Loucy (cell line): ENCODE results near the gene NR0B1.

Source experiments
- H2AFZ ChIP-seq: fragments of 200-600 bp; sonication (generic); 2 replicates; pipeline ENCODE4 v1.6.0; 2016; ENCODE audit warnings: antibody characterized with exemption, mild to moderate bottlenecking, low read length, moderate library complexity
- H3F3A ChIP-seq: fragments of 200-600 bp; 2 replicates; pipeline ENCODE4 v1.6.0; 2016; ENCODE audit warnings: antibody characterized with exemption, low read depth, mild to moderate bottlenecking
- H3K27me3 ChIP-seq: fragments of 200-600 bp; sonication (generic); 2 replicates; pipeline ENCODE4 v1.6.1; 2014; ENCODE audit warnings: low read length, mild to moderate bottlenecking; ENCODE audit not compliant: insufficient read depth, poor library complexity, severe bottlenecking
- H3K36me3 ChIP-seq: fragments of 200-600 bp; sonication (generic); 2 replicates; pipeline ENCODE4 v1.6.1; 2016; ENCODE audit warnings: low read length; ENCODE audit not compliant: insufficient read depth
- H3K4me1 ChIP-seq: fragments of 200-600 bp; sonication (generic); 2 replicates; pipeline ENCODE4 v1.5.1; 2014; ENCODE audit warnings: low read length, mild to moderate bottlenecking; ENCODE audit not compliant: insufficient read depth, poor library complexity, severe bottlenecking
- H3K4me2 ChIP-seq: fragments of 200-600 bp; sonication (generic); 2 replicates; pipeline ENCODE4 v1.6.0; 2014; ENCODE audit warnings: antibody characterized with exemption, low read length, low read depth, mild to moderate bottlenecking; ENCODE audit not compliant: poor library complexity, severe bottlenecking
- H3K4me3 ChIP-seq: fragments of 200-600 bp; sonication (generic); 2 replicates; pipeline ENCODE4 v1.5.1; 2014; ENCODE audit warnings: low read length, mild to moderate bottlenecking, mixed read lengths; ENCODE audit not compliant: poor library complexity, severe bottlenecking
- H3K79me2 ChIP-seq: fragments of 200-600 bp; sonication (generic); 2 replicates; pipeline ENCODE4 v1.6.1; 2014; ENCODE audit warnings: low read length; ENCODE audit not compliant: insufficient read depth
- H3K9ac ChIP-seq: fragments of 200-600 bp; sonication (generic); 2 replicates; pipeline ENCODE4 v1.6.0; 2014; ENCODE audit warnings: mild to moderate bottlenecking, low read depth, low read length, moderate library complexity; ENCODE audit not compliant: poor library complexity, severe bottlenecking
- H3K9me2 ChIP-seq: fragments of 200-600 bp; sonication (generic); replicated peaks from 2 replicates; pipeline ENCODE4 v1.6.1; 2016; ENCODE audit warnings: low read depth, low read length, mixed read lengths
- H3K9me3 ChIP-seq: fragments of 200-600 bp; sonication (generic); 2 replicates; pipeline ENCODE4 v1.6.1; 2014; ENCODE audit warnings: mild to moderate bottlenecking, antibody characterized with exemption, low read length, low read depth; ENCODE audit not compliant: insufficient read depth
- H4K20me1 ChIP-seq: fragments of 200-600 bp; sonication (generic); 2 replicates; pipeline ENCODE4 v1.6.0; 2014; ENCODE audit warnings: antibody characterized with exemption, low read length, mild to moderate bottlenecking; ENCODE audit not compliant: insufficient read depth, poor library complexity, severe bottlenecking
- CTCF ChIP-seq: fragments of 200-600 bp; sonication (generic); conservative IDR thresholded peaks from 2 replicates; pipeline ENCODE4 v1.5.1; 2014; ENCODE audit warnings: mild to moderate bottlenecking, antibody characterized with exemption, low read length
- EZH2phosphoT487 ChIP-seq: fragments of 200-600 bp; IDR thresholded peaks from 2 replicates; pipeline ENCODE4 v1.6.1; 2018; ENCODE audit warnings: antibody characterized with exemption, mild to moderate bottlenecking, moderate library complexity, borderline replicate concordance

NR0B1 gene

GRCh38 chrX:30296408-30297254, 12.6 kb downstream of the NR0B1 start:
- Histone ChIP-seq H3K9me2 (no peaks in the 10 kb centered on the region), H3K27me3 (no peaks in the 10 kb centered on the region), H3K4me1 (no peaks in the 10 kb centered on the region), H3F3A (no peaks in the 10 kb centered on the region), H3K4me2 (no peak overlapping the region), H3K79me2 (no peaks in the 10 kb centered on the region), H3K36me3 (no peaks in the 10 kb centered on the region), H3K9me3 (no peaks in the 10 kb centered on the region), H2AFZ (no peak overlapping the region), H4K20me1 (no peaks in the 10 kb centered on the region), H3K9ac (no peak overlapping the region), H3K4me3 (no peak overlapping the region)
- no peak for TF ChIP-seq EZH2phosphoT487
- TF ChIP-seq CTCF, result no peak

DNA sequence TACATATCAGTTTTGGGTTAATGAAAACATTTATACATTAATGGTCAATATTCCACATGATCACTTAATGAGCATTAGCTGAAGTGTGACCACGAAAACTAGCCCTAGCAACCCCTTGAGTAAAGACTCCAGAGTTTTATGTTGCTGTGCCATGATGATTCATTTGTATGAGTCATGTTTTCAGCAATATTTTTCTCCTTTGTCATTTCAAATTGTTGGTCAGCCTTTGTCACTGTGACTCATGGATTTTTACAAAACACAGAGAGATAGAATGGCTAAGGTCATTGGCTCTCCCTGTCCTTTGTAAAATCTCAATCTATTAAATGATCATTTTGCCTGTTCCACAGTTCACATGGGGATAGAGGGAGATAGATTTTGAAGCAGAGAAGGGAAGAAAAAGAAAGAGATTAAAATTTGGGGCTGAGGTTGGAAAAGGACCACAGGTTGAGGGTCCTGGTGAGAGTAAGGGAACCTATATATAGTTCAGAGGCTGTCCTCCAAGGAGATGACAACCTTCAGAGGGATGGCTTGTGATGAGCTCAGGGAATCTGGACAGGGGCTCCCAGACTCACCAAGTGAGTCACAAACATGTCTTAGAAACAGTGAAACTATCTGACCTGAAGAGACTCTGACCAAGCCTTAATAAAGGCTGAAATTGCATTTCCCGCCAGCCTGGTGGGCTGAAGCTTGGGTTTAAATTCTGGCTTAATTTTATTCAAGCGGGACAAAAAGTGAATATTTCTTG, 25.6 kb downstream of the NR0B1 start:
- Histone ChIP-seq H3K4me3 (no peak overlapping the region), H2AFZ (no peak overlapping the region), H3F3A (no peaks in the 10 kb centered on the region), H3K79me2 (no peaks in the 10 kb centered on the region), H3K4me2 (no peak overlapping the region), H3K9ac (no peak overlapping the region), H3K27me3 (no peaks in the 10 kb centered on the region), H3K9me3 (no peaks in the 10 kb centered on the region), H3K4me1 (peaks cover 6% of the 10 kb centered on the region), H4K20me1 (no peaks in the 10 kb centered on the region), H3K36me3 (no peaks in the 10 kb centered on the region), H3K9me2 (no peaks in the 10 kb centered on the region)
- TF ChIP-seq EZH2phosphoT487, result no peak
- no peak for TF ChIP-seq CTCF

- H3K9me2 ChIP-seq, result no peaks in the 10 kb centered on the region
- TF ChIP-seq CTCF (no peak), EZH2phosphoT487 (no peak)
- H3K9me3 ChIP-seq, result no peaks in the 10 kb centered on the region
- H3K9ac ChIP-seq, result no peak overlapping the region
- no peak overlapping the region for H3K4me2 ChIP-seq
- H3K4me1 ChIP-seq, result peaks cover 6% of the 10 kb centered on the region
- no peaks in the 10 kb centered on the region for H4K20me1 ChIP-seq
- no peak overlapping the region for H3K4me3 ChIP-seq
- H2AFZ ChIP-seq, result no peak overlapping the region
- H3K79me2 ChIP-seq, result no peaks in the 10 kb centered on the region
- H3K36me3 ChIP-seq, result no peaks in the 10 kb centered on the region
- H3K27me3 ChIP-seq, result no peaks in the 10 kb centered on the region
- no peaks in the 10 kb centered on the region for H3F3A ChIP-seq
Measured at GRCh38 chrX:30282527-30282926, 26.7 kb downstream of the NR0B1 start.
